ENCODE data around the gene AUTS2.

Gene AUTS2

GRCh38 chr7:69994886-69995542, 396.7 kb downstream of the AUTS2 start:
- no peak overlapping the region for H3K4me3 ChIP-seq (ENCODE audit: severe bottlenecking)
- H3K27ac ChIP-seq (ENCODE audit: poor library complexity, severe bottlenecking) = no peak overlapping the region
- DNase-seq (ENCODE audit: low spot score) (no peak), ATAC-seq (ENCODE audit: low read depth) (no peak)
- H3K36me3 ChIP-seq (ENCODE audit: low read depth) = no peaks in the 10 kb centered on the region
- TF ChIP-seq CTCF (IDR thresholded peaks at IDR 0.05; ENCODE audit: poor library complexity, severe bottlenecking) = no peak
- no peaks in the 10 kb centered on the region for H3K9me3 ChIP-seq (ENCODE audit: severe bottlenecking)
- H3K4me1 ChIP-seq (ENCODE audit: insufficient read depth, poor library complexity, severe bottlenecking) = no peaks in the 10 kb centered on the region
- no peaks in the 10 kb centered on the region for H3K27me3 ChIP-seq (ENCODE audit: insufficient read depth, poor library complexity, severe bottlenecking)

GRCh38 chr7:69996121-69996520, 397.8 kb downstream of the AUTS2 start:
- Histone ChIP-seq H3K9me3 (ENCODE audit: severe bottlenecking) (no peaks in the 10 kb centered on the region), H3K4me1 (ENCODE audit: insufficient read depth, poor library complexity, severe bottlenecking) (no peaks in the 10 kb centered on the region), H3K36me3 (ENCODE audit: low read depth) (no peaks in the 10 kb centered on the region), H3K27me3 (ENCODE audit: insufficient read depth, poor library complexity, severe bottlenecking) (no peaks in the 10 kb centered on the region), H3K27ac (ENCODE audit: poor library complexity, severe bottlenecking) (no peak overlapping the region), H3K4me3 (ENCODE audit: severe bottlenecking) (no peak overlapping the region)
- DNase-seq (ENCODE audit: low spot score) (no peak), ATAC-seq (ENCODE audit: low read depth) (no peak)
- TF ChIP-seq CTCF (IDR thresholded peaks at IDR 0.05; ENCODE audit: poor library complexity, severe bottlenecking) = no peak

GRCh38 chr7:70000737-70001348, 402.6 kb downstream of the AUTS2 start:
- DNase-seq (ENCODE audit: low spot score) (no peak), ATAC-seq (ENCODE audit: low read depth) (no peak)

GRCh38 chr7:70005480-70005879, 407.2 kb downstream of the AUTS2 start:
- no peaks in the 10 kb centered on the region for H3K4me1 ChIP-seq (ENCODE audit: insufficient read depth, poor library complexity, severe bottlenecking)
- H3K9me3 ChIP-seq (ENCODE audit: severe bottlenecking) = no peaks in the 10 kb centered on the region
- H3K36me3 ChIP-seq (ENCODE audit: low read depth) = no peaks in the 10 kb centered on the region
- no peak overlapping the region for H3K4me3 ChIP-seq (ENCODE audit: severe bottlenecking)
- no peak overlapping the region for H3K27ac ChIP-seq (ENCODE audit: poor library complexity, severe bottlenecking)
- DNase-seq (ENCODE audit: low spot score) (no peak), ATAC-seq (ENCODE audit: low read depth) (no peak)
- no peak for TF ChIP-seq CTCF (IDR thresholded peaks at IDR 0.05; ENCODE audit: poor library complexity, severe bottlenecking)
- no peaks in the 10 kb centered on the region for H3K27me3 ChIP-seq (ENCODE audit: insufficient read depth, poor library complexity, severe bottlenecking)

More at GRCh38 chr7:70000737-70001348, 402.6 kb downstream of the AUTS2 start:
- no peak for TF ChIP-seq CTCF (IDR thresholded peaks at IDR 0.05; ENCODE audit: poor library complexity, severe bottlenecking)
- Histone ChIP-seq H3K4me1 (ENCODE audit: insufficient read depth, poor library complexity, severe bottlenecking) (no peaks in the 10 kb centered on the region), H3K36me3 (ENCODE audit: low read depth) (no peaks in the 10 kb centered on the region), H3K27ac (ENCODE audit: poor library complexity, severe bottlenecking) (no peak overlapping the region), H3K27me3 (ENCODE audit: insufficient read depth, poor library complexity, severe bottlenecking) (no peaks in the 10 kb centered on the region), H3K4me3 (ENCODE audit: severe bottlenecking) (no peak overlapping the region), H3K9me3 (ENCODE audit: severe bottlenecking) (no peaks in the 10 kb centered on the region)

GRCh38 chr7:70005891-70006260, 407.6 kb downstream of the AUTS2 start:
- Histone ChIP-seq H3K36me3 (ENCODE audit: low read depth) (no peaks in the 10 kb centered on the region), H3K9me3 (ENCODE audit: severe bottlenecking) (no peaks in the 10 kb centered on the region), H3K4me1 (ENCODE audit: insufficient read depth, poor library complexity, severe bottlenecking) (no peaks in the 10 kb centered on the region), H3K27me3 (ENCODE audit: insufficient read depth, poor library complexity, severe bottlenecking) (no peaks in the 10 kb centered on the region), H3K4me3 (ENCODE audit: severe bottlenecking) (no peak overlapping the region), H3K27ac (ENCODE audit: poor library complexity, severe bottlenecking) (no peak overlapping the region)
- DNase-seq (ENCODE audit: low spot score) (no peak), ATAC-seq (ENCODE audit: low read depth) (no peak)
- no peak for TF ChIP-seq CTCF (IDR thresholded peaks at IDR 0.05; ENCODE audit: poor library complexity, severe bottlenecking)
